GM12875 (cell line): Measurements from ENCODE around the gene CCSER2.

Experiments used
- H3K4me3 ChIP-seq: one replicate; pipeline ENCODE4 v1.5.1; 2011; ENCODE audit warnings: low read depth, low read length, control low read depth
- CTCF ChIP-seq: IDR thresholded peaks from 2 replicates; pipeline ENCODE4 v1.5.1; 2011; ENCODE audit warnings: low read depth, mild to moderate bottlenecking, control low read depth, inconsistent platforms, low read length, moderate library complexity, borderline replicate concordance; ENCODE audit not compliant: insufficient read depth

The CCSER2 gene

DNA sequence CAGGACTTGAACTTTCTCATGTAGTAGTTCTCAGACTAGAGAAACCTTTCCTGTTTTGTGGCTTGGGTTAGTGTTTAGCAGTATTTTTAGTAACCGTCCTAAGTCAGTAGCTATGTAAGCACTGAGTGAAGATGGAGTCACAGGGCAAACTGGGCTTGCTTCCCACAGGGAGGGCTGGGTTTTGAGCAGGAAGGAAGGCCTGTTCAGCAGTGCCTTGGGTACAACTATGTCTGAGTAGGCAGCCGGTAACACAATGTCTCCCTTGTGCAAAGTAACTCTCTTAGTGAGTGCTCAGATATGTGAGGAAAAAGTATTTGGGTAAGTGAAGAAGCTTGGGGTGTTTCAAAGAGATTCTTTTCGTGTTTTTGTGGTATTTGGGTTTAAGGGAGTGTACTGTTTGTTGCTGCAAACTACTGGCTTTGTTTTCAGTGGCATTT is 96.4 kb downstream of the CCSER2 start:
- no peak for TF ChIP-seq CTCF
- no peak overlapping the region for H3K4me3 ChIP-seq

DNA sequence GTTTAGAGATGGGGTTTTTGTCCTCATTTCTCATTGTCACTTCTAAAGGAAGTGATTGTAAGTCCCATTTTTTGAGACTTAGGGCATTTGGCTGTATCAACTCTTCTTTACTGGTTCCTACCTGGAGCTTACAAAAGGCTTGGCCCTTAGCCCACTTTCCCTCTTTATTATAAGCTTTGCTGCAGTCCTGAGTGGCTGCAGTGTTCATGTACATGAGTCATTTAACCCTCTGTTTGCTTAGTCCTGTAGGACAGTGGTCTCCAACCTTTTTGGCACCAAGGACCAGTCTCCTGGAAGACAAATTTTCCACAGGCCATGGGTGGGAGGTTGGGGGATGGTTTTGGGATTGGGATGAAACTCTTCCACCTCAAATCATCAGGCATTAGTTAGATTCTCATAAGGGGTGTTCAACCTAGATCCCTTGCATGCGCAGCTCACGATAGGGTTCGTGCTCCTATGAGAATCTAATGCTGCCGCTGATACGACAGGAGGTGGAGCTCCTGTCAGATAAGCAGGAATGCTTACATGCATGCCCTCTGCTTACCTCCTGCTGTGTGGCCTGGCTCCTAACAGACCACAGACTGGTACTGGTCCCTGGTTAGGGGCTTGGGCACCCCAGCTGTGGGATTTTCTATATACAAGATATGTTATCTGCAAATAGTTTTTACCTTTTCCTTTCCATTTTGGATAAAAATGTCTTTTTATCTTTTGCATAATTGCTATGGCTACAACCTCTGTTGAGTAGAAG is 99.7 kb downstream of the CCSER2 start:
- no peak for TF ChIP-seq CTCF
- H3K4me3 ChIP-seq: no peak overlapping the region

- H3K4me3 ChIP-seq: no peak overlapping the region
- TF ChIP-seq CTCF: no peak
These were observed 100.3 kb downstream of the CCSER2 start for GRCh38 chr10:84428711-84429110.

DNA sequence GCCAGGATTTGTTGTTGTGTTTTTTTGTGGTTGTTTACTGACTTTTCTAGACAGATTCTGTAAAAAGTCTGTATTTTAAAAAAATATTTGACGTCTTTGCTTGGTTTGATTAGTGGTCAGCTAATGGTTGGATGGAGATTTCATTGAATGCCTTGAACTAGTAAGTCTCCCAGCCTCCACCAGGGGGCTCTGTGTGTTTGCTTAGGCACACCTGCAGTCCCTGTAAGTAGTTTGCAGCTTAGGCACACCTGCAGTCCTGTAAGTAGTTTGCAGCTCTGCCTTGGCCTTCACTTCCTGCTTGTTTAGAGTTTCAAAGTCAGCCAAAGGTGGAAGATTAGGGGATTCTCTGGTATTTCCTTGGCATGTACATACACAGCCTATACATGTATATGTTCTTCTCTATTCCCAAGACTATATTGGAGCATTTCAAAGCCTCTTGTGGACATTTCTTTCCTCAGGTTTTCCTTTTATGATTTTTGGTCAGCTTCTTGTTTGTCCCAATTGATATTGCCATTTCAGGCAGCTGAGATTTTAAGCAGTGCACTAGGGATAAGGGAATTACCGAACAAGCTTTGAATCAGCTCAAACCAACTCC is 101.6 kb downstream of the CCSER2 start:
- H3K4me3 ChIP-seq: no peak overlapping the region
- peak; percentile 83 for TF ChIP-seq CTCF

- TF ChIP-seq CTCF: no peak
These were observed 104.5 kb downstream of the CCSER2 start for GRCh38 chr10:84432891-84433290.

DNA sequence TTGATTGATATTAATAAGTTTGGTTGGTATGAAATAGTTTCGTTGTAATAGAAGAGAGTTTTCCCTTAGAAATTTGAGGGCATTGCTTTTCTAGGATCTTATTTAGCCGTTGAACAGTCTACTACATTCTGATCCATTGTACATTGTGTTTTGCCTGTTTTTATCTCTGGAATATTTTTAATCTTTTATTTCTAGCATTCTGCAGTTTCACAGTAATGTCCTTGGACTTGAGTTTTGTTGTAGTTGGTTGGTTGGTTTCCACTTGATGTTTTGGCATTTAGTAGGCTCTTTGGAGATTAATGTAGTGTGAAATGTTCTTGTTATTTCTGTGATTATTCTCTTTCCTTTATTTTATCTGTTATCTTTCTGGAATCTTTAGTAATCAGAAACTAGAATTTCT is 112.4 kb downstream of the CCSER2 start:
- TF ChIP-seq CTCF: no peak
- H3K4me3 ChIP-seq: no peak overlapping the region

More at GRCh38 chr10:84432891-84433290, 104.5 kb downstream of the CCSER2 start:
- H3K4me3 ChIP-seq: no peak overlapping the region
